Measurements from ENCODE around the gene MESD.

- TF ChIP-seq CTCF (conservative IDR thresholded peaks at IDR 0.05) (peak; percentile 76), EZH2 (IDR thresholded peaks at IDR 0.05; ENCODE audit: low read depth) (no peak)
These were observed 6.6 kb upstream of the MESD start for GRCh38 chr15:80996247-80996646.

All from PC-9 (cell line).